Kidney epithelial cell (primary cell): Measurements from ENCODE around the gene RBM26. TPM values are rescaled to one million over a fixed set of nuclear protein-coding genes. Genes with fewer than 3 reads are reported as not detected.

ENCODE experiments used
- DNase-seq: peaks from one replicate; pipeline ENCODE4 v3.0.0-alpha.2; 2010; ENCODE audit warnings: low read depth
- H3K27me3 ChIP-seq: 2 replicates; pipeline ENCODE4 v1.6.0; 2011; ENCODE audit warnings: low read length; ENCODE audit not compliant: control insufficient read depth, insufficient read depth
- H3K36me3 ChIP-seq: 2 replicates; pipeline ENCODE4 v1.5.1; 2011; ENCODE audit warnings: low read length; ENCODE audit not compliant: control insufficient read depth, insufficient read depth
- H3K4me3 ChIP-seq: 2 replicates; pipeline ENCODE4 v1.5.1; 2011; ENCODE audit warnings: low read depth, mild to moderate bottlenecking, control low read depth, low read length
- CTCF ChIP-seq: IDR thresholded peaks from 2 replicates; pipeline ENCODE4 v1.5.1; 2011; ENCODE audit warnings: mild to moderate bottlenecking, moderate library complexity, low read length, control low read depth, inconsistent platforms; ENCODE audit not compliant: insufficient read depth, poor library complexity, severe bottlenecking
- total RNA-seq: library from RNA; depleted of rRNA; stranded (reverse); fragments of >200 nt; gene quantifications from 2 replicates; pipeline ENCODE4 v1.2.3, GENCODE V29; 2015

Gene RBM26
- total RNA-seq, 1 donor from 2014 or later: 25.6 TPM

GRCh38 chr13:79401259-79402070, 4.6 kb downstream of the RBM26 start:
- no peaks in the 10 kb centered on the region for H3K36me3 ChIP-seq
- H3K27me3 ChIP-seq: no peaks in the 10 kb centered on the region
- no peak overlapping the region for H3K4me3 ChIP-seq

GRCh38 chr13:79398915-79399314, 7.1 kb downstream of the RBM26 start:
- DNase-seq: no peak
- no peak for TF ChIP-seq CTCF

More at GRCh38 chr13:79401259-79402070, 4.6 kb downstream of the RBM26 start:
- DNase-seq: no peak
- no peak for TF ChIP-seq CTCF

GRCh38 chr13:79398127-79398526, 7.9 kb downstream of the RBM26 start:
- Histone ChIP-seq H3K27me3 (no peaks in the 10 kb centered on the region), H3K4me3 (no peak overlapping the region), H3K36me3 (no peaks in the 10 kb centered on the region)
- no peak for DNase-seq
- TF ChIP-seq CTCF: no peak

More at GRCh38 chr13:79398915-79399314, 7.1 kb downstream of the RBM26 start:
- H3K27me3 ChIP-seq: no peaks in the 10 kb centered on the region
- H3K4me3 ChIP-seq: no peak overlapping the region
- H3K36me3 ChIP-seq: no peaks in the 10 kb centered on the region

GRCh38 chr13:79395881-79396280, 10.2 kb downstream of the RBM26 start:
- no peak for DNase-seq
- TF ChIP-seq CTCF: no peak
- no peak overlapping the region for H3K4me3 ChIP-seq
- H3K36me3 ChIP-seq: no peaks in the 10 kb centered on the region
- H3K27me3 ChIP-seq: no peaks in the 10 kb centered on the region

- DNase-seq: no peak
- Histone ChIP-seq H3K36me3 (no peaks in the 10 kb centered on the region), H3K4me3 (no peak overlapping the region), H3K27me3 (no peaks in the 10 kb centered on the region)
- no peak for TF ChIP-seq CTCF
These were observed 12.3 kb downstream of the RBM26 start for GRCh38 chr13:79393564-79394249.
